Renal cortex interstitium (tissue), 11 donors: ENCODE data around the gene SMIM44. TPM values are rescaled to one million over a fixed set of nuclear protein-coding genes. Genes with fewer than 3 reads are reported as not detected.
A peak's percentile ranks its signal among the peaks of the same experiment; 100 is the strongest.

Experiments used
- DNase-seq, 11 donors: peaks; one replicate each; pipeline ENCODE4 v3.0.0-alpha.2; 2013; ENCODE audit warnings: low read depth in 9 of 11, low spot score in 4 of 11; ENCODE audit errors: extremely low read depth in 1 of 11
- polyA plus RNA-seq, 3 donors: library from polyadenylated mRNA; unstranded; fragments of 120-200 nt; gene quantifications; one replicate each; pipeline ENCODE4 v1.2.1, GENCODE V29; 2013; ENCODE audit not compliant: insufficient read length in 3 of 3

The SMIM44 gene
- polyA plus RNA-seq, 3 donors = 0.22 to 0.74 TPM; not detected in 1

GRCh38 chr19:3467437-3468198 is 15.6 kb downstream of the SMIM44 start:
- no peak for DNase-seq

GRCh38 chr19:3466635-3467034 is 16.6 kb downstream of the SMIM44 start:
- DNase-seq = no peak

DNA sequence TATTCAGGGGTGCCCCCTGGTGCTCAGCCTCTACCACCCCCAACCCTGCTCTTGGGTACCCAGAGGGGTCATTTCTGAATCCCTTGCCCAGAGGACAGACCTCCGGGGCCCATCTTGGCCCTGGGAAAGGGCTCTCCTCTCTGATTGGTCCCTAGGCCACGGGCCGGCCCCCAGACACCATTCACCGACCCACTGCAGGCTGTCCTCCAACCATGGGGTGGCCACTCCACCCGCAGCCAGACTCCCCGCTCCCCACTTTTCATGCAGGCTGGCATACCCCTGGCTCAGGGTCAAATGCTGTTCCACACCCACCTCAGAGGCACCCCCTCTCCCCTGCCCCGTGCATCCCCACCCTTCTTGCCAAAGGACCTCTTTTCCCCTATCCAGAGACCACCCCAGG is 17.7 kb downstream of the SMIM44 start:
- DNase-seq = no peak

GRCh38 chr19:3464587-3465235 is 18.5 kb downstream of the SMIM44 start:
- no peak for DNase-seq

DNA sequence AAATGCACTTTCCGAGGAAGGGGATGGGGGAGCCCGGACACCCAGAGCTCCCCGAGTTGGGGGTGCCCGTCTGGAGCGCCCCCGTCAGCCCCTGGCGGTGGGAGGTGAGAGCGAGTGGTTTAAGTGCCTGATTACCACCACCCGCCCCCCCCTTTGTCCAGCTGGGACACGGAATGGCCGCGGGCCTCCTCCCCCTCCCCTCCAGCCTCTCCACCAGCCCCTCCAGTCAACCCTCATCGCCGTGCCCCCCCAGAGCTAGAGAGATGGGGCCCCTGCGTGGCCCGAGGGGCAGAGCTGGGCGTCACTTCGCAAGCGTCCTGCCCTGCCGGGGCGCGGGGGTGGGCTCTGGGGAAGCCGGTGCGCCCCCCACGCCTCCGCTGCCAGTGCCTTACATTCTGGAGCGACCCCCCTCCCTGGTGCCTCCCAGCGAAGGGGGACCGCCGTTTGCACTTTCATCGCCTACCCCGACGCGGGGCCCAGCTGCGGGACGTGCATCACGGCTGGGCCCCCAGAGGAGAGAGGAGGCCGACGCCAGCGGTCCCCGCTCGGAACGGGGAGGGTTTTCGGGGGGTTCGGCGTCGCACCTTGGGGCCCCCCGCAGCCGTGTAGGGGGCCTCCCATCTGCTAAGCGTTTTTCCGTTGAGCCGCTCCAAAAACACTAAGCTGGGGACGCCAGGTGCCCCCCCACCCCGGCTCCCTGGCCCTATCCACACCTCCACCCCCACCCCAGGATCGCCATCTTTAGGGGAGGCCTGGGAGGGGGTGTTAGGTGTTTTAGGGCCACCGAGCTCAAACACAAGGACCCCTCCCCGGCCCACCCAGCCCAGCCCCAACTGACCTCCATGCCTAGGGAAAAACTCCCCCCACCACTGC is 19.3 kb downstream of the SMIM44 start:
- DNase-seq = no peak

- DNase-seq = no peak
Measured at GRCh38 chr19:3462991-3463713, 20.1 kb downstream of the SMIM44 start.

DNA sequence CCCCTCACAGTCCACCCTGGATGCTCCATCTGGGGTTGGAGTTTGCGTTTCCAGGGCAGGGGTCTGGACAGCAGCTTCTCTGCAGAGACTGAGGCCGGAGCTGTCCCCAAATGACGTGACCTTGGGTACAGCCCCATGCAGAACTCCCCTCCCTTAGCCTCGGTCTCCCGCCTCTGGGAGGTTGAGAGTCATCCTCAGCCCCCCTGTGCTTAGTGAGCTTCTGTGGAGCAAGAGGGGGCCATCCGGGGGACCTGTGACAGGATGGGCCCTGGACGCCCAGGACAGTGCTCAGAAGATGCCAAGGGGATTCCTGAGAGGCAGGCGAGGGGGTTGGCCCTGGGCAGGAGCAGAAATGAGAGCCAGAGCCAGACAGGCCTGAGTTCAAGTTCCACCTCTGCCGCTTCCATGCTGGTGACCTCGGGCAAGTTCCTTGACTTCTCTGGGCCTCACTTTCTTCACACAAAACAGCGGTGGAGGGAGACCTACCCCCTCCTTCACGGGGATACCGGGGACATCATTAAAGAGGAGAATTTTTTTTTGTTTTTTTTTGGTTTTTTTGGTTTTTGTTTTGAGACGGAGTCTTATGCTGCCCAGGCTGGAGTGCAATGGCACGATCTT is 23.2 kb downstream of the SMIM44 start:
- no peak for DNase-seq

DNA sequence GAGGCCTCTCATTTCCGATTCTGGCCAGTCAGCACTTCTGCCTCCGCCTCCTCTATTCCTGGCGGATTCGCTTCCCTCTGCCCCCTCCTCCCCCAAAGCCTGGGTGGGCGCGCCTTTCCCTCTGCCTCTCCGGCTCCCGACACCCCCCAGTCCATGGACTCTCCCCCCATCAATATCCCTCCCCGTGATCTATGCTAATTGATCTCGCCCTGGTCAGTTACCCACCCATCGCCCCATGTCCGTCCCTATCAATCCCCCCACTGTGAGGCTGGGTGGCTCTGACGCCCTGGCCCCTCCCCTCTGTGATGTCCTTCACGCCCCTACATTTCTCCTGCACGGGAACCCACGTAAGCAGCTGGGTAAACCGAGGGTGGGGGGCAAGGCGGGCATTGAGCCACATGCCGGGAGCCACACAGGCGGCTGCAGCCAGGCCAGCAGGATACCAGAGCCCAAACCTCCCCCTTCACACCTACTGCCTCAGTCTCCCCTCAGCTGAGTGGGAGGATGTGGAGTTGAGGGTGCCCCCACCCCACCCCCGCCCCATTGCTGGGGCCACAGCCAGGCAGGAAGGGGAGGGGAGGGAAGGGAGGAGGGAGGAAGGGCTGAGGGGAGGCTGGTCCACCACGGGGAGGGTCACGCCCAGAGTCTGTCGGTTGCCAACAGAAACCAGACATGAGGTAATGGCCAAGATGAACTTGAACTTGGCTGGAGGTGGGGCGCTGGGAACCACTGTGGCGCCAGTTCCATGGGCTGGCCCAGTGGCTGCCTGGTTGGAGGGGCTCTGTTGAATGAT is 24.0 kb downstream of the SMIM44 start:
- DNase-seq = peak in 10 of 11 donors; percentile 70 to 89 (median 79)

DNA sequence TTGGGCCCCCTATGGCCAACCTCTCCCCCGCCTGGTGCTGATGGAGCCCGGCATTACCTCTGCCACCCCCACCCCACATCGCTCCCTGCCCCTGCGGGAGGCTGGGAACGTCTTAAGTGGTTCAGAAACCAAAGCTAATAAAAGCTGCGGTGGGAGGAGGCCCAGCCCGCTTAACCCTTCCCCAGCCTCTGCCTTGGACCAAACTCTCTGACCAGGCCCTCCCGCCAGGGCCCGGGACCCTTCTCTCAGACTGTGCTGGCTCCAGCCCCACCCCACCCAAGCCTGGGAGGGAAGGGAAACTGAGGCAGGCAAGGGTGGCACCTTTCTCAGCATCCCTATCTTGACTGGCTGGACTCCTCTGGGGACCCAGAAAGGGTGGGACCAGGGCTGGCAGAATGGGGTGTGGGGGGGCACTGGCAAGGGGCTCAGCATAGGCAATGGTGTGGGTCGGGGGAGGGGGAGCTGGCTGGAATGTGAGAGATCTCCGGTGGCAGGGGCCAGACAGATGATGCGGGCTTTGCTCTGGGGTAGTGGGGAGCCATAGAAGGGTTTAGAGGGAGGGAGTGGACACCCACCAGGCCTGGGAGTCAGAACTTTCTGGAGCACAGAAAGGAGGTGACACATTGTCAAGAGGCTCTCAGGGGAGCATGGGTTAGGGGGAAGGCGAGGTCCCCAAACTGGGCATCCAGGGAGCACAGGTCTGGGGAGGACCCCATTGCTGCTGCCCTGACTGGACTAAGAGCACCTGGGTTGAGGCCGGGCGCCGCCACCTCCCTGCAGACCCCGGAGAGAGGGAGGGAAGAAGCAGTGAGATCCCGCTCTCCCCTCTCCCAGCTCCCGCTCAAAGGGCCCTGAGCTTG is 24.8 kb downstream of the SMIM44 start:
- DNase-seq = no peak

DNA sequence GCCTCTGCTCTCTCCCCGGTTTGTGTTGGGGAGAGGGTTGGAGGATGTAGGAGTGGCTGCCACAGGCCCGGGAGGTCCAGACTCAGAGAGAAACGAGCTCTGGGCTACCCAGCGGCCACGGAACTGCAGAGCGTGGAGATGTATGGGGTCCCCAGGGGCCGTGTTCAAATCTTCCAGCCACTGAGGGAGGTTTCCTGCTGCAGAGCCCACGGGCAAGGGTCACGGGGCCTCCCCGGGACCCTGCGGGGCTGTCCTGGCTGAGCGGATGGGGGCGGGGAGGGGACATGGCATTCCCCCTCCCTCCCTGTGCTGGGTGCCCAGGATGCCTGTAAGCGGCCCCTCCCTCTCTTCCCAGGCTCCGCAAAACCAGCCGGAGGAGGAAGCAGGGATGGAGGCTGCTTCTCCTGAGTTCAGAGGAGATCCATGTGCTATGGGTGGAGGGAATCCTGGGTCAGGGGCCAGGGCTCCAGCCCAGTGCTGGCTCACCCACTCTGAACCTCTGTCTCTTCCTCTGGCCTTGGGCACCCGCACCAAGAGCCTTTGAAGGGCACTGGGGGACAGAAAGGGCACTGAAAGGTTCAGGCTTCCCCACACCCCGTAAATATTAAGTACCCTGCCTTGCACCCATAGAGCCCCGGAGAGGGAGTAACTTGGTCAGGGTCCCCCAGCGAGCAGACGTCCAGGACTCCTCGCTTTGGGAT is 25.6 kb downstream of the SMIM44 start:
- DNase-seq = no peak

DNA sequence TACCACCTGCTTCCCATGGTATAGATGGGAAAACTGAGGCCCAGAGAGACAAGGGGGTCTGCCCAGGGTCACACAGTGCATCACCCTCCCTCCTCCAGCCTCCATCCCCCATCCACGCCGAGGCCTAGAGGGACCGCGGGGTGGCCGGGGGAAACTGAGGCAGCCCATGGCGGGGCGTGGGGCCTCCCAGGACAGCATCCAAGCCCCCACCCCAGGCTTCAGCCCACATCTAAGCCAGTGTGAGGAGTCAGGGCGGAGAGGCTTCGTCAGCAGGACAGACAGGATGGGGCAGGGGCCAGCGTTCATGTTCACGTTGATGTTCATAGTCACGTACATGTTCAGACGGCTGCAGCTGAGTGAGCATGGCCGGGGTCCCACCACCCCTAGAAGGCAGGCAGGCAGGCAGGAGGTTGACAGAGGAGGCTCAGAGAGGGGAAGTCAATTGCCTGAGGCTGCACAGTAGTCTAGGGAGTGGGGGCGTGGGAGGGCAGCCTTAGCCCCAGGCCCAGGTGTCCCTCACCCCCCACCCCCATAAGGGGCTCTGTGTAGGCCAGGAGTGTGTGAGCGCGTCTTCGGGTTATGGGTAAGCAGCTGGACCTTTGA is 26.2 kb downstream of the SMIM44 start:
- no peak for DNase-seq

GRCh38 chr19:3455960-3456601 is 27.2 kb downstream of the SMIM44 start:
- no peak for DNase-seq

- DNase-seq = no peak
Measured at GRCh38 chr19:3455393-3455955, 27.8 kb downstream of the SMIM44 start.

DNA sequence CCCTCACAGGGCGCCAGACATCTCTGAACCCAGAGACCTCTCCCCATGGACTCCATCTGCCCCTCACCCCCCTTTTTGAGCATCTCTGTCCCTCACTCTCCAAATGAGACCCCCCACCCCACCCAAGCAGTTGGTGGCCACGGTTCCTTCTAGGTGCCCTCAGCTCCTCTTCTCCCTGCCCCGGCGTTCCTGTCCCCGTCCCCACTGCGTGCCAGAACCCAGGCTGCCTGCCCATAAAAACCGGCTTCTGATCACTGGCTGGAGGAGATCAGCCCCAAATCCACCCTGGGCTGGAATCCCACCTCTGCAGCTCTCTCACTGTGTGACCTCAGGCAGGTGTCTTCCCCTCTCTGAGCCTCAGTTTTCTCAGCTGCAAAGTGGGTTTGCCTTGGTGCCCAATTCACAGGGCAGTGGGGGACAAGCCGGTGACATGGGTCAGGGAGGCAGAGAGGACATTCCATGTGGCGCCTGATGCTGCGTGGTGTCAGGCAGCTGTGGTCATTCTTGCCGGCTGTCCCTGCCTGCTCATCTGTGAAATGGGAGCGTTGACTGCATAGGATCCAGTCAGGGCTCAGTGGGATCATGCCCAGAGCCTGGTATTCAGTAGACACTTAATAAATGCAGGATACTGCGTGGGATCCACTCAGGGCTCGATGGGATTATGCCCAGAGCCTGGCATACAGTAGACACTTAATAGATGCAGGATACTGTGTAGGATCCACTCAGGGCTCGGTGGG is 28.4 kb downstream of the SMIM44 start:
- DNase-seq = no peak

DNA sequence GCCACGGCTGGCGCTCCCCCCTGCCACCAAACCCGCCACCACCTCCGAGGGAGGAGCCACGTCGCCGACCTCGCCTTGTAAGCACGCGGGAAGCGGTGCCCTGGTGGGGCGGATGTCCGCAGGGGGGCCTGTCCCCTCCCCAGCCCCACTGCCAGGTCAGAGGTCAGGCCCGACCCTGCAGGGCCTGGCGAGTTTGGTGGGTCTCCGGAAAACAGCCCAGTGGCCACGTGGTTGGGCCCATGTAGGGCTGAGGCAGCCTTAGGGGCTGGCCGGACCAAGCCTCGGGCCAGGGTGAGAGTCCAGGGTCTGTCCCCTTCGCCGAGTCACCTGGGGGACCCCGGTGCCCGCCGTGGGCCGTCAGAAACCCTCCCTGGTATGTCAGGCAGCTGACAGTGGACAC is 29.4 kb downstream of the SMIM44 start:
- DNase-seq = no peak
